LNCaP clone FGC (cell line): ENCODE results near the gene RAMACL.

ENCODE experiments used
- DNase-seq: peaks from one replicate; pipeline ENCODE4 v3.0.0-alpha.2; 2011; ENCODE audit warnings: low read depth
- H3K4me3 ChIP-seq: 2 replicates; pipeline ENCODE4 v1.5.1; 2011; ENCODE audit warnings: mild to moderate bottlenecking, low read depth, low read length, control low read depth
- CTCF ChIP-seq: IDR thresholded peaks from 2 replicates; pipeline ENCODE4 v1.5.1; 2012; ENCODE audit warnings: mild to moderate bottlenecking; ENCODE audit not compliant: control insufficient read depth, insufficient read depth; ENCODE audit errors: extremely low read depth

Gene RAMACL

DNA sequence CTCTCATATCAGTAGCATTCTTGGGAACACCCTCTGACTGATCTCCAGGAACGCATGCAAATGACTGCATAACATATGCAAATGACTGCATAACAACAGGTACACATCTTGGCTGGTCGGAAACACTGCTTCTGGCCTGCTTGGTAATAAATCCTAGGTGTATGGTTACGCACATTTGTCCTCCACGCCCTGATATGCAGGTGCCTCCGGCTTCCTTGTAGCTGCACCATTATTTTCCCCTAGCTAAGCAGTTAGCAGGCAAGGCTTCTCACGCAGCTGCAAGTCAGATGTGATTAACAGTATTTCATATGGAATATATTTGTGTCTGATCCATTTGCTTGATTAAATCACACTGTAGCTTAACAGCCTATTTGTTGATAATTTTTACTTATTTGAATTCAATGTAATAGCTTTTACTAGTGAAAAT lies 34.6 kb upstream of the RAMACL start:
- no peak overlapping the region for H3K4me3 ChIP-seq
- no peak for DNase-seq
- TF ChIP-seq CTCF: no peak

GRCh38 chr6:166620478-166621113 lies 34.1 kb upstream of the RAMACL start:
- DNase-seq: no peak
- TF ChIP-seq CTCF: no peak
- no peak overlapping the region for H3K4me3 ChIP-seq

- H3K4me3 ChIP-seq: no peak overlapping the region
- no peak for TF ChIP-seq CTCF
- no peak for DNase-seq
These were observed 33.4 kb upstream of the RAMACL start for GRCh38 chr6:166619912-166620311.

GRCh38 chr6:166618866-166619761 lies 32.6 kb upstream of the RAMACL start:
- no peak overlapping the region for H3K4me3 ChIP-seq
- no peak for DNase-seq
- TF ChIP-seq CTCF: no peak

DNA sequence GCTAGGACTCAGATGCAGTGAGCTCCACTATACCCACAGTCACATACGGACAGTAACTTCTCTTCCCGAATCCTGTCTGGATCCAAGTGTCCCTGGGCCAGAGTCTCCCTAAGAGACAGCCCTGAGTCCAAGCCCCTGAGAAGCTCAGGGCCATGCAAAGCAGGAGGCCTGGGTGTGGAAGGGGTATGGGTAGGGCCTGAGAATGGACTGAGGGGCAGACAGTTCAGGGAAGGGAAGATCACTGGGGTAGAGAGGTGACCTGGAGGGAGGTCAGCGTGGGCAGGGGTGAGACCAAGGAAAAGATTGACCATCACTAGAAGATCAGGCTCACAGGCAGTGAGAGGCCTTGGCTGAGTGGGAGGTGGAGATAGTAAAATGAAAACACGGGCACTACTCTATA lies 31.8 kb upstream of the RAMACL start:
- TF ChIP-seq CTCF: no peak
- H3K4me3 ChIP-seq: no peak overlapping the region
- DNase-seq: no peak

- no peak for TF ChIP-seq CTCF
- no peak for DNase-seq
These were observed 30.9 kb upstream of the RAMACL start for GRCh38 chr6:166617359-166617758.

More at GRCh38 chr6:166617359-166617758, 30.9 kb upstream of the RAMACL start:
- H3K4me3 ChIP-seq: no peak overlapping the region
